GM10266 (cell line): ENCODE measurements around the gene KLHL21.
"Not testable (repeated sequence)": the region's sequence is repeated elsewhere in the genome, so short reads cannot be mapped to it uniquely, and the experiment has no call there.

ENCODE experiments used
- DNase-seq: peaks from one replicate; pipeline ENCODE4 v3.0.0; 2012; ENCODE audit errors: extremely low spot score
- CTCF ChIP-seq: IDR thresholded peaks from 2 replicates; pipeline ENCODE4 v1.5.1; 2012; ENCODE audit warnings: mild to moderate bottlenecking, low read depth; ENCODE audit not compliant: control insufficient read depth, insufficient read depth; ENCODE audit errors: missing control alignments

The KLHL21 gene

GRCh38 chr1:6602669-6603237 is at the start of gene KLHL21:
Gene KLHL21, minus strand, starts transcription at chr1:6602869. Its CDS starts 52 bp downstream, at chr1:6602817.
- no peak for TF ChIP-seq CTCF
- peak; percentile 96 for DNase-seq

GRCh38 chr1:6651909-6652308 is 49.2 kb upstream of the KLHL21 start:
- TF ChIP-seq CTCF, result no peak
- DNase-seq, result no peak

GRCh38 chr1:6648556-6648955 is 45.9 kb upstream of the KLHL21 start:
- DNase-seq, result no peak
- no peak for TF ChIP-seq CTCF

- peak; percentile 28 for TF ChIP-seq CTCF
- peak; percentile 56 for DNase-seq
Observed at GRCh38 chr1:6646499-6647148, 44.0 kb upstream of the KLHL21 start.

GRCh38 chr1:6645018-6645417 is 42.3 kb upstream of the KLHL21 start:
- TF ChIP-seq CTCF, result no peak
- no peak for DNase-seq

- DNase-seq, result not testable (repeated sequence)
Observed at GRCh38 chr1:6640867-6641266, 38.2 kb upstream of the KLHL21 start.

- no peak for DNase-seq
- TF ChIP-seq CTCF, result no peak
Observed at GRCh38 chr1:6638226-6638625, 35.6 kb upstream of the KLHL21 start.
